ENCODE measurements around the gene MOGAT2.

MOGAT2 gene

DNA sequence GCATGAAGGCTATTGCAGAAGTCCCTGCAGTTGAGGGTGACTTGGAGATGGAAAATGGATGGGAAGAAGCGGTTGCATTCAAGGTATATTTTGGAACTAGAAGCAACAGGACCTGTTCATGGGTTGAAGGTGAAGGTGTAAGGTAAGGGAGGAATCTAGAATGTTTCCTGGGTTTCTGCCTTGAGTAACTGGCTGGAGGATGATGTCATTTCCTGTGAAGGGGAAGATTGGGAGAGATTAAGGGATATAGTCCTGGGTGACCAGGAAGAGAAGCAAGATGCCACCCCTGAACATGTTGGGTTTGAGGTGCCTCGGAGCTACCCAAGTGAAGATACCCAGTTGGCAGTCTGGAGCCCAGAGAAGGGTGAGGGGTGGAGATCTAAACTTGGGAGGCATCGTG, 12.1 kb upstream of the MOGAT2 start:
- H2AFZ ChIP-seq (ENCODE audit: low read depth, low read length, severe bottlenecking) = no peak overlapping the region
- H3K4me3 ChIP-seq (ENCODE audit: insufficient read depth, low read length, poor library complexity, severe bottlenecking) = no peak overlapping the region
- no peak overlapping the region for H3K27ac ChIP-seq (ENCODE audit: low read depth, low read length)
- no peaks in the 10 kb centered on the region for H3K79me2 ChIP-seq (ENCODE audit: insufficient read depth, low read length)
- H3F3A ChIP-seq (ENCODE audit: insufficient read depth) = no peaks in the 10 kb centered on the region
- TF ChIP-seq EZH2phosphoT487 (conservative IDR thresholded peaks at IDR 0.05; ENCODE audit: low read length) (no peak), CTCF (IDR thresholded peaks at IDR 0.05; ENCODE audit: insufficient read depth, low read length, poor library complexity, severe bottlenecking) (no peak)
- no peaks in the 10 kb centered on the region for H3K9me3 ChIP-seq (ENCODE audit: insufficient read depth, low read length)
- no peaks in the 10 kb centered on the region for H3K9me2 ChIP-seq (replicated peaks; ENCODE audit: insufficient read depth, low read length)
- no peaks in the 10 kb centered on the region for H3K36me3 ChIP-seq (ENCODE audit: low read length)
- no peaks in the 10 kb centered on the region for H3K27me3 ChIP-seq (ENCODE audit: low read length)
- H3K9ac ChIP-seq (ENCODE audit: low read length) = no peak overlapping the region
- H3K4me2 ChIP-seq (ENCODE audit: low read depth, low read length, poor library complexity, severe bottlenecking) = no peak overlapping the region
- no peaks in the 10 kb centered on the region for H4K20me1 ChIP-seq (ENCODE audit: low read depth, low read length)

- no peaks in the 10 kb centered on the region for H4K20me1 ChIP-seq (ENCODE audit: low read depth, low read length)
- H3F3A ChIP-seq (ENCODE audit: insufficient read depth) = no peaks in the 10 kb centered on the region
- H2AFZ ChIP-seq (ENCODE audit: low read depth, low read length, severe bottlenecking) = peak overlapping the region; percentile 30
- H3K9me3 ChIP-seq (ENCODE audit: insufficient read depth, low read length) = no peaks in the 10 kb centered on the region
- H3K9ac ChIP-seq (ENCODE audit: low read length) = no peak overlapping the region
- TF ChIP-seq EZH2phosphoT487 (conservative IDR thresholded peaks at IDR 0.05; ENCODE audit: low read length) (no peak), CTCF (IDR thresholded peaks at IDR 0.05; ENCODE audit: insufficient read depth, low read length, poor library complexity, severe bottlenecking) (peak; percentile 69)
- H3K79me2 ChIP-seq (ENCODE audit: insufficient read depth, low read length) = no peaks in the 10 kb centered on the region
- no peaks in the 10 kb centered on the region for H3K9me2 ChIP-seq (replicated peaks; ENCODE audit: insufficient read depth, low read length)
- H3K4me3 ChIP-seq (ENCODE audit: insufficient read depth, low read length, poor library complexity, severe bottlenecking) = no peak overlapping the region
- no peaks in the 10 kb centered on the region for H3K36me3 ChIP-seq (ENCODE audit: low read length)
- H3K27me3 ChIP-seq (ENCODE audit: low read length) = no peaks in the 10 kb centered on the region
- no peak overlapping the region for H3K27ac ChIP-seq (ENCODE audit: low read depth, low read length)
- no peak overlapping the region for H3K4me2 ChIP-seq (ENCODE audit: low read depth, low read length, poor library complexity, severe bottlenecking)
Measured at GRCh38 chr11:75706260-75706729, 11.3 kb upstream of the MOGAT2 start.

- Histone ChIP-seq H4K20me1 (ENCODE audit: low read depth, low read length) (no peaks in the 10 kb centered on the region), H3K9ac (ENCODE audit: low read length) (no peak overlapping the region), H3F3A (ENCODE audit: insufficient read depth) (no peaks in the 10 kb centered on the region)
Measured at GRCh38 chr11:75714211-75714610, 3.4 kb upstream of the MOGAT2 start.

More at GRCh38 chr11:75714211-75714610, 3.4 kb upstream of the MOGAT2 start:
- no peak overlapping the region for H2AFZ ChIP-seq (ENCODE audit: low read depth, low read length, severe bottlenecking)
- H3K79me2 ChIP-seq (ENCODE audit: insufficient read depth, low read length) = no peaks in the 10 kb centered on the region
- no peaks in the 10 kb centered on the region for H3K27me3 ChIP-seq (ENCODE audit: low read length)
- TF ChIP-seq EZH2phosphoT487 (conservative IDR thresholded peaks at IDR 0.05; ENCODE audit: low read length) (no peak), CTCF (IDR thresholded peaks at IDR 0.05; ENCODE audit: insufficient read depth, low read length, poor library complexity, severe bottlenecking) (no peak)
- no peaks in the 10 kb centered on the region for H3K36me3 ChIP-seq (ENCODE audit: low read length)
- H3K27ac ChIP-seq (ENCODE audit: low read depth, low read length) = no peak overlapping the region
- H3K9me3 ChIP-seq (ENCODE audit: insufficient read depth, low read length) = no peaks in the 10 kb centered on the region
- no peak overlapping the region for H3K4me2 ChIP-seq (ENCODE audit: low read depth, low read length, poor library complexity, severe bottlenecking)
- no peak overlapping the region for H3K4me3 ChIP-seq (ENCODE audit: insufficient read depth, low read length, poor library complexity, severe bottlenecking)
- H3K9me2 ChIP-seq (replicated peaks; ENCODE audit: insufficient read depth, low read length) = no peaks in the 10 kb centered on the region

Data from SU-DHL-6 (cell line).